ENCODE results near the gene NBEAL2.

Gene NBEAL2

DNA sequence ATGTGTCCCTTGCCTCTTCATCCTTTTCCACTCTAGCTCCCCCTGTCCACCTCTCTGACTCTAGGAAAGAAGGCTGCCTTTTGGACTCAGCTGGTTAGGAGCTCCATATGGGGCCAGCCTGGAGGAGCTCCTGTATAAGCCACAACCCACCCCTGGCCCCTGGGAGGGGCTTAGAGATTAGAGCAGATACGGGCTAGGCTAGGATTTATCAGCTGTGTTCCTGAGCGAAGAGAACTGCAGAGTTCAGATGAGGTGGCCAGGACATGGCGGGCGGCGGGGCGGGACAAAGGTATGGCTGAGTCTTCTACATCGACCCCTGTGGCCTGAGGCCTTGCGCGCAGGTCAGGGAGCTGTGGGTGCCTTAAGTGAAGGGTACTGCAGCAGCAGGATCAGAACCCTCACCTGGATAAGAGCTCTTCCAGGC lies 7.9 kb downstream of the NBEAL2 start:
- DNase-seq, result no peak

DNA sequence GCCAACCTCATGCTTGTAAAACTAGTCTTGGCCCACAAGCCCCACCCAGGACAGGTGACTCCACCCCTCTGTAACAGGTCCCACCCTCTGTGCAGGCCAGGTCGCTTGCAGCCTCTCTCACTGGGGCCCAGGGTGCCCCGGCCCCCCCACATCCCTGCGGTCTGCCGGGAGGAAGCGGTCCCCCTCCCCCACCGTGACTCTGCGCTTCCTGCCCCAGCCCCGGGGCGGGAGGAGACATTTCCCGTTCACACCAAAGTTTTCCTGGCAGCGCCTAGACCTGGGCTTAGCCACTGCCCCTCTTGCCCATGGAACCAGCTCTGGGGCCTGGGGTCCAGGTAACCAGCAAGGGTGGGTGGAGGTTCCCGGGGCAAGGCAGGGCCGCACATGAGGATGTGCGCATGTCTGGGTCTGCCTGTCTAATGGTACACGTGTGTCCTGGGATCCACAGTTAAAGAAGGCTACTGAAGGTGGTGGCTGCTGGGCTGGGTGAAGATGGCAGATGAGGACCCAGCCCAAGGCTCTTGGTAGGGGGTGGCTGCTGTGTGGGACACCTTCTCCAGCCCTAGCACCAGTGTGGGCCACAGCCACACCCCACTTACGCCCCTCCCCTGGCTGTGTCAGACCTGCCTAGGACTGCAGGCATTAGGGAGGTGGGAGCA lies 8.4 kb downstream of the NBEAL2 start:
- DNase-seq, result peak; percentile 82

DNA sequence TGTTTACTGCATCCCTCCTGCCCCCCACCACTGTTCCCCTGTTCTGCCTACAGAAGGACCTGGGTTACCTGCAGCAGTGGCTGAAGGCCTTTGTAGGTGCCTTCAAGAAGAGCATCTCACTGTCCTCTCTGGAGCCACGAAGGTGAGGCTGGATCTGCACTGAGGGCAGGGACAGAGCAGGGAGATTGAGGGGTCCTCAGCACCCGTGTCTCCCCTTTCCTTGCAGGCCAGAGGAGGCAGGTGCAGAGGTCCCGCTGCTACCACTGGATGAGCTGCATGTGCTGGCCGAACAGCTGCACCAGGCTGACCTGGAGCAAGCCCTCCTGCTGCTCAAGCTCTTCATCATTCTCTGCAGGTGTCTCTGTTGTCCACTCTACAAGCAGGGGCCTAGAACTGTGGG lies 9.2 kb downstream of the NBEAL2 start:
- DNase-seq, result no peak

DNA sequence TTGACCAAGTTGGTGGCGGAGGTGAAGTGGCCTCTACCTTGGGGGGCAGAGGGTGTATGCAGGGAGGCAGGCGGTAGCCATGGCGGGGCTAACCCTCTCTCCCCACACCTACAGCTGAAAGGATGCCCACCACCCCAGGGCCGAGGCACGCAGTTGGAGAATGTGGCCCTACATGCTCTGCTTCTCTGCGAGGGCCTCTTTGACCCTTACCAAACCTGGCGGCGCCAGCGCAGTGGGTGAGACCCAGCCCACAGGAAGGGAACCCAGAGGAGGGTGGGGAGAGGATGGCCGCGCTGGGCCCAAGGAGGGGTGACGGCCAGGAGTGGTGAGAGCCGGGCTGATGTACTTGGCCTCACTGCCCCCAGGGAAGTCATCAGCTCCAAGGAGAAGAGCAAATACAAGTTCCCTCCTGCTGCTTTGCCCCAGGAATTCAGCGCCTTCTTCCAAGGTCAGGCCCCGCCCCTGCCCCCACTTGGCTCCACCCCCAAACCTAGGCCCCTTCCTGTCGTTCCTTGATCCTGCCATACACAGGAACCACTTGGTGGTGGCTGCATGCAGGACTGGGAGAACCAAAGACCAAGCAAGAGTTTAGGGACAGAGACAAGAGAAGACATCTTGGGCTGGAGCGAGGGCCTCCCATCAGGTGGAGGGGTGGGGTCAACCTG lies 9.8 kb downstream of the NBEAL2 start:
- DNase-seq, result no peak

DNA sequence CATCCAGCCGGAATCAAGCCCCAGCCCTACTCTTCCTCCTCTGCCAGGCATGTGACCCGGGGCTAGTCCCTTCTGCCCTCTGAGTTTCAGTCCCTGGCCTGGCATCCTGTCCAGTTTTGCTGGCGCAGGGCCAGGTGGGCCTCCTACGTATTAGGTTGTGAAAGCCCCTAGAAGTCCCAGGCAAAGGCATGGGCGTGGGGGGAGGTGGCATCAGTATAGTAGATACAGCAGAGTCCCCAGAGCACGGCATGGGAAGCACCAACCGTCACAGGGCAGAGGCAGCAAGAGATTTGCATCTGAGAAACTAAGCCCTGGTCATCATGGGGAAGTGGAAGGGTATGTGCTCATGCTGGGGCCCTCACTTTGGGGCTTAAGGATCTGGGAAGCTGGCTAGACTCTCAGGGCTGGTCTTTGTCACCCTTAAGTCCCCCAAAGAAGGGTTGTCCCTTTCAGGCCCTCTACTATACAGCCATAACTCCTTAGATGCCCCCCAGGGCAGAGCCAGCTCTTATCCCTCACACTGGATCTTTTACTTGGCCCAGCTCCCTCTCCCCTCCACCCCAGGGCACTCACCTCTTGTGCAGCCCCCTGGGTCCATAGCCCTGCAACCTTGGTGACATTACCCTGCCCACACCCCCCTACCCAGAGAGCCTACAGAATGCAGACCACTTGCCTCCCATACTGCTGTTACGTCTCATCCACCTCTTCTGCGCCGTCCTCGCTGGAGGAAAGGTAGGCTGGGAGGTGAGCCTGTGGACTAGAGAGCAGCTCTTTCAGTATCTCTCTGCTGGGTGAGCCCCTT lies 11.3 kb downstream of the NBEAL2 start:
- DNase-seq, result no peak

DNA sequence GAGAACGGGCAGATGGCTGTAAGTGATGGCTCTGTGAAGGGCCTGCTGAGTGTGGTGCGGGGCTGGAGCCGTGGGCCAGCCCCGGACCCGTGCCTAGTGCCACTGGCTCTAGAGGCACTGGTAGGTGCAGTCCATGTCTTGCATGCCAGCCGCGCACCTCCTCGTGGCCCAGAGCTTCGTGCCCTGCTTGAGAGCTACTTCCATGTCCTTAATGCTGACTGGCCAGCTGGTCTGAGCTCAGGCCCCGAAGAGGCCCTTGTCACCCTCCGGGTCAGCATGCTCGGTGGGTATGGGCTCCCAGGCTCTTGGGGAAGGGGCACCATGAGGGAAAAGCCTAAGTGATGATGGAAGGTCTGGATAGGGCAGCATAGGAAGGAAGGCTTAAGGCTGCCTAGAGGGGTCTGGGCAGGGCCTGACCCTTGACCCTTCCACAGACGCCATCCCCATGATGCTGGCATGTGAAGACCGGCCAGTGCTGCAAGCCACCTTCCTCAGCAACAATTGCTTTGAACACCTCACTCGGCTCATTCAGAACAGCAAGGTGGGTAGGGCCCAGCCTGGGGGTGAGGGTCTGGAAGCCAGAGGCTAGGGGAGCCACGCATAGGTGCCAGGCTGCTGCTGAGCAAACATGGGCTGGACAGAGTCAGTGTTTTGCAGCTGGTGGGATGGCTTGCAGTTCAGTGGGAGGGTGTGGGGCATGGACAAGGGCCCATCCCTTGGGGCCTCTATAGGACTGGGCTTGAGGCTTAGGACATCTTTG lies 12.1 kb downstream of the NBEAL2 start:
- no peak for DNase-seq

DNA sequence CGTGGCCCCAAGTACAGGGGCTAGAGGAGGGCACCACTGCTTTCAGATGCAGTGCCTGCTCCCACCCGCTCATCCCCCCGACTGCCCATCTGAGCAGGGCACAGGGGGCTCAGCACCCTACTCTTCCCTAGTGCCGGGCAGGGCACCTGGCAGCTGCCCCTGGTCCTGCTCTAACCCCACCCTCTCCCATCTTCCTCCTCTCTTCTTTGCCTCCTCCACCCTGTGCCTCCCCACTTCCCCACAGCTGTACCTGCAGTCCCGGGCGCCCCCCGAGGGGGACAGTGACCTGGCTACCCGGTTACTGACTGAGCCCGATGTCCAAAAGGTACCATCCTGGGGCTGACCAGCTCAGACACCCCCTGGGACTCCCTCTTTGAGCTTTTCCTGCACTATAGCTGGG lies 12.8 kb downstream of the NBEAL2 start:
- DNase-seq, result no peak

DNA sequence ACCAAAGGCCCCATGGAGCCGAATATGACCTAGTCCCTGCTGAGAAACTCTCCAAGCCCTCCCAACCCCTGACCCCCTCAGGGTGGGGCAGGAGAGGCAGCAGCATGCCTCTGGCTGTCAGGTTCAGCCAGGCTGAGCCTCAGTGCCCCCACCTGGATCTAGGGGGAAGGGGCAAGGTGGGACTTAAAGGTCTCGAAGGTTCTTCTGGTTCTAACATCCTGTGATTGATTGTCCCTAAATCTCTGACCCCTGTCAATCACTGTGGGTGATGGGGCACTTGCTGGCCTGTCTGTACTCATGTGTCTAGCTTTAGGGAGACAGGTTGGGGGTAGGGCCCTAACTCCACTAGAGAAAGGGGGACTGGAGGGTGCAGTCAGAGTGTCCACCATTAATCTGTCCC lies 13.8 kb downstream of the NBEAL2 start:
- no peak for DNase-seq

DNA sequence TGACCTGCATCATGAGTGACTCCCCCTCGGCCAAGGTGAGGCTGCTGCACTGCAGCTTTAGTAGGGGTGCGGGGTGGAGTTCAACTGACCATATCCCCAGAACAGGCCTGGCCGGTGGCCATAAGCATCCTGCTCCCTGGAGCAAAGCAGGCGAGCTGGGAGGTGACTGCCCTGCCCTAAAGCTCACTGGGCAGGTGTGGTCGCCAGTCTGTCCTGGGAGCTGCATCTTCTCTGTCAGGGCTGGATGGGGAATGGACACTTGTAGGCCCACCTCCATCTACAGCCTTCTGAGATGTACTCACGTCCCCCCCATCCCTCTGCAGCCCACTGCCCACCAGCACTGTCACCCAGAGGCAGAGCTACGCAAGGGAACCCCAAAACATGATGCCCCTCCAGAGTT lies 14.5 kb downstream of the NBEAL2 start:
- no peak for DNase-seq

DNA sequence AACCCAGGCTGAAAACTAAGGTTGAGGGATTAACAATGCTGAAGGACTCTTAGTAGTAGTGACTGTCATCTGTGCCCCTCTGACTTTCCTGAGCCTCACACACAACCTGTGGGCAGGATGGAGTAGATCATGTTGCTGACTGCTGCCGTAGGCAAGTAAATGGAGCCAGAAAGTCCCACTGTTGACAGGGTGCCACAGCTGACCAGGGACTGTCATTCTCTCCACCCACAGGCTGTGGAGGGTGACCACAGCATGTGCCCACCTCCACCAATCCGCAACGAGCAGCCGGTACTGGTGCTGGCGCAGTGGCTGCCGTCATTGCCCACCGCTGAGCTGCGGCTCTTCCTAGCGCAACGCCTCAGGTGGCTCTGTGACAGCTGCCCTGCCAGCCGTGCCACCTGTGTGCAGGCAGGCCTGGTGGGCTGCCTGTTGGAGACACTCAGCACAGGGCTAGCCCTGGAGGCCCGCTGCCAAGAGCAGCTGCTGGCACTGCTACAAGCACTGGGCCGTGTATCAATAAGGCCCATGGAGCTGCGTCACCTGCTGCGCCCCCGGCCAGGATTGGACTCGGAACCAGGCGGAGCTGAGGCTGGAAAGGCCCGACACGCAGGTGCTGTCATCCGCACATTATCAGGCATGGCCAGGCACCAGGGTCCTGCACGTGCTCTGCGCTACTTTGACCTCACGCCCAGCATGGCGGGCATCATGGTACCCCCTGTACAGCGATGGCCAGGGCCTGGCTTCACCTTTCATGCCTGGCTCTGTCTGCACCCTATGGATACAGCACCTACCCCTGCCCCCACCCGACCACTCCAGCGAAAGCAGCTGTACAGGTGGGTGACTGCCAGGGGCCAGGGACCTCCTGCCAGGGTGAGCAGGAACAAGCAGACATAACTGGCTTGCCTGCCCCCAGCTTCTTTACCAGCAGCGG lies 15.6 kb downstream of the NBEAL2 start:
- DNase-seq, result no peak

DNA sequence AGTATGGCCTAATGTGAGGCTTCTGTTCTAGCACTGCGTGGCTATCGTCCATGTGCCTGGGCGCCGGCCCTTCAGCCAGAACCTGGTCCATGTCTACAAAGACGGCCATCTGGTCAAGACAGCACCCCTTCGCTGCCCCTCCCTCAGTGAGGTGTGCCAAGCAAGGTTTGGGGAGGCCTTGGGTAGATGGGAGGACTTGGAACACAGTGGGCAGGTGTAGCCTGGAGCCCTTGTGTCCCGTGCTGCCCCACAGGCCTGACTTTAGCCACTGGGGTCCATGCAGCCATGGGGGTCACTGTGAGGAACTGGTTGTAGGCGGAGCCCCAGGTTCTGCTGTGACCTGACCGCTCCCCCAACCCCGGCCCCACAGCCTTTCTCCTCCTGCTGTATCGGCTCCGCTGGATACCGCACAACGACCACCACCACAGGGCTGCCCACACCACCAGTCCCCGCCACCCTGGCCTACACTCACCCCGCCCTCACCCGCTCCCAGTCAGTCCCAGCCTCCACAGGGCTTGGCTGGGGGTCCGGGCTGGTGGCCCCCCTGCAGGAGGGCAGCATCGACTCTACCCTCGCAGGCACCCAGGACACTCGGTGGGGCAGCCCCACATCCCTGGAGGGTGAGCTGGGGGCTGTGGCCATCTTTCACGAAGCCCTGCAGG lies 16.6 kb downstream of the NBEAL2 start:
- DNase-seq, result no peak

DNA sequence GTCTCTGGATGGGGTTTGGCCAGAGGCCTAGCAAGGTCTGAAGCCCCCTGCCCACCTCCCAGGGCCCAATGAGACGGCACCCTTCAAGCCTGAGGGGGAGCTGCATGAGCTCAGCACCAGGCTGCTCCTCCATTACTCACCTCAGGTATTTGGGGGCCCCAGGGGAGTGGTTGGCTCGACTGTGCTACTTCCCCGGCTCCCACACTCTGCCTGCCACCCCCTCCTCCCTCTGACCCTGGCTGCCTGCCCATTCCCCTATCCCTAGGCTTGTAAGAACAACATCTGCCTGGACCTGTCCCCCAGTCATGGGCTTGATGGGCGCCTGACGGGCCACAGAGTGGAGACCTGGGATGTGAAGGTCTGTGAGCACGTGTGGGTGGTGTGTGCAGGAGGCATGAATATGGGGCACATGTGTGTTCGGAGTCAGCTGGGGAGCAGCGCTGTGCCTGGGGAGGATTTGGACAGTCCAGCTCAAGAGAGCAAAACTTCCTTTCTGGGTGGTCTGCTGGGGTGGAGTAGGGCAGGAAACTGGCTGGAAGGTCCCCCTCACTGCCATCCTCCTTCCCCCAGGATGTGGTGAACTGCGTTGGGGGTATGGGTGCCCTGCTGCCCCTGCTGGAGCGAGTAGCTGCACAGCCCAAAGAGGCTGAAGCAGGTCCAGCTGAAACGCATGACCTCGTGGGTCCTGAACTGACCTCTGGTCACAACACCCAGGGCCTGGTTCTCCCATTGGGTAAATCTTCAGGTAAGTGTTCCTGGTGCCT lies 17.4 kb downstream of the NBEAL2 start:
- DNase-seq, result no peak

DNA sequence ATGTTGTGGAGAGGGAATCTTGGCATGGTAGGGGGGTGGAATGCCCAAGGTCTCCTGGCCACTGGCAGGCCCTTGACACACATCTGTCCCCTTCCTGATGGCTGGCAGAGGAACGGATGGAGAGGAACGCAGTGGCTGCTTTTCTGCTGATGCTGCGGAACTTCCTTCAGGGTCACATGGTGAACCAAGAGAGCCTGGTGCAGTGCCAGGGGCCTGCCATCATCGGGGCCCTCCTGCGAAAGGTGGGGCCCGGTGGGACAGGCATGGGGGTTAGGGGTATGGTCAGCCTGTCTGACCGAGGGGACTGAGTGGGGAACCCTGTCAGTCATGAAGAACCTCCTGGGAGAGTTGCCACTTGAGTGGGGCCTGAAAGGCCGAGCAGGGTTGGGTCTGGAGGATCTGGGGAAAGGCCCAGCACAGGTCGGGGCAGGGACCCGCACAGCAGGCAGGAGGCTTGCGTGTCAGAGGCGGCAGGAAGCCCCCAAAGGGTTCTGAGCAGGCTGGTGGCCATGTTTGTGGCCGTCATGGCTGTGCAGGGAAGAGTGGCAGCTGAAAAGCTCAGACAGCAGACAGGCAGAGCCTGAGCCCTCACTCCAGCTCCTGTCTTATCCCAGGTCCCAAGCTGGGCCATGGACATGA lies 18.1 kb downstream of the NBEAL2 start:
- DNase-seq, result no peak

DNA sequence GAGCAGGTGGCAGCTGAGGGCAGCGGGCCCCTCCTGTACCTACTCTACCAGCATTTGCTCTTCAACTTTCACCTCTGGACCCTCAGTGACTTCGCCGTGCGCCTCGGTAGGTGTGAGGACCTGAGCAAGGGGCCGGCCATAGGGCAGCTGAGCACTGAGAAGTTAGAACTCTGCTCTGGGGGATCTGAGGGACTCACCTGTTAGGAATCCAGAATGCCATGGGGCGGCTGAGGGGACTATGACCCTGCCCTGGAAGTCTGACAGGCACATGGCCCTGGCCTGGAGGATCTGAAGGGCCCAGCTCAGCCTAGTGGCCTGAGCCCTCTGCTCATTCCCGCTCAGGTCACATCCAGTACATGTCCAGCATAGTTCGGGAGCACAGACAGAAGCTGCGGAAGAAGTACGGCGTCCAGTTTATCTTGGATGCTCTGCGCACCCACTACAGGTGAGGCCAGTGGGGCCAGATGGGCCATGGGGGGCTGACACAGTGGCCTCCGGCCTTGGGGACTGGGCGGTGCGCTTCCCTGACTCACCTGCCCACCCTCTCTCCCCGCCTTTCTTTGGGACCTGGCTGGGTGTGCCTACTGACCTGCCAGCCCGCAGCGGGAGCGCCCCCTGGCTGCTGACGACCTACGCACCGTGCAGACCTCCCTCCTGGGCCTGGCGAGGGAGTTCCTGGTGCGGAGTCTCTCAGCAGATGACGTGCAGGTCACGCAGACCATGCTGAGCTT lies 18.8 kb downstream of the NBEAL2 start:
- peak; percentile 59 for DNase-seq

DNA sequence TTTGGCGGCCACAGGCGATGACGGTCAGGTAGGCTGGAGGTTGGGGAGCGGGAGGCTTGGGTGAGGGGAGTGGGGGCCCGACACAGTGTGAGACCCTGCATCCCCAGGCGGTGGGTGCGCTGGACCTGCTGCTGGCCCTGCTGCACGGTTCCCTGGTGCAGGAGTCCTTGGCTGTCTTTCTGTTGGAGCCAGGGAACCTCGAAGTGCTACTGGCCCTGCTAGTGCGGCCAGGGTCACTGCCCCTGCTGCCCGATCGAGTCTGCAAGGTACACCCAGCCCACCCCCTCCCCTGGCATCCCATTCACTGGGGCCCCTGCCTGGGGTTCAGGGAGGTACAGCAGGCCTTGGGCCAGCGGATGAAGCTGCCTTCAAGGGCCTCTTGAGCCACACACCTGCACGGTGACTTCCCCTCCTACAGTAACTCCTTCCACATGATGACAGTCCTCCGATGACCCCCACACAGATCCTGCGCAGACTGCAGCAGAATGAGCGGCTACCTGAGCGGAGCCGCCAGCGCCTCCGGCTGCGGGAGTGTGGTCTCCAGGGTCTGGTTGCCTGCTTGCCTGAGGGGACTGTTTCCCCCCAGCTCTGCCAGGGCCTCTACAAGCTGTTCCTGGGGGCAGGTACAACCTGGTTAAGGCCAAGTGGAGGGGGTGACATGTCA lies 19.5 kb downstream of the NBEAL2 start:
- DNase-seq, result no peak

DNA sequence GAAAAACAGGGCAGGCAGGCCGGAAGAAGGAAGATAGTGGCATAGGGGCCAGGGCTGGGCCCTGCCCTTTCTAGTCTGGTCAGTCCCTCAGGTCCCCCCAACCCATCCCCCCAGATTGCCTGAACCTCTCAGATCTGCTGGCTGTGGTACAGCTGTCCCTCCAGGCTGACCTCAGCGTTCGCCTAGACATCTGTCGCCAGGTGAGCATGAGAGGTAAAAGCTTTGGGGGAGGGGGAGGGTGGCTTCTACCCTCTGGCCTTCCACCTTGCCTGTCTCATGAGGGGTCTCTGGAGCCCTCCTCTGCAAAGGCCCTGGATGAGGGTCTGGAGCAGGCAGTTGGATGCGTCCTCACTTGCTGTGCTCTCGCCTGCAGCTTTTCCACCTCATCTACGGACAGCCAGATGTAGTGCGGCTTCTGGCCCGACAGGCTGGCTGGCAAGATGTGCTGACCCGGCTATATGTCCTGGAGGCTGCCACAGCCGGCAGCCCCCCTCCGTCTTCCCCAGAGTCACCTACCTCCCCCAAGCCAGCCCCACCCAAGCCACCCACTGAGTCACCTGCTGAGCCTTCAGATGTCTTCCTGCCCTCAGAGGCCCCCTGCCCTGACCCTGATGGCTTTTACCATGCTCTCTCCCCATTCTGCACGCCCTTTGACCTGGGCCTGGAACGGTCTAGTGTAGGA lies 20.2 kb downstream of the NBEAL2 start:
- no peak for DNase-seq

DNA sequence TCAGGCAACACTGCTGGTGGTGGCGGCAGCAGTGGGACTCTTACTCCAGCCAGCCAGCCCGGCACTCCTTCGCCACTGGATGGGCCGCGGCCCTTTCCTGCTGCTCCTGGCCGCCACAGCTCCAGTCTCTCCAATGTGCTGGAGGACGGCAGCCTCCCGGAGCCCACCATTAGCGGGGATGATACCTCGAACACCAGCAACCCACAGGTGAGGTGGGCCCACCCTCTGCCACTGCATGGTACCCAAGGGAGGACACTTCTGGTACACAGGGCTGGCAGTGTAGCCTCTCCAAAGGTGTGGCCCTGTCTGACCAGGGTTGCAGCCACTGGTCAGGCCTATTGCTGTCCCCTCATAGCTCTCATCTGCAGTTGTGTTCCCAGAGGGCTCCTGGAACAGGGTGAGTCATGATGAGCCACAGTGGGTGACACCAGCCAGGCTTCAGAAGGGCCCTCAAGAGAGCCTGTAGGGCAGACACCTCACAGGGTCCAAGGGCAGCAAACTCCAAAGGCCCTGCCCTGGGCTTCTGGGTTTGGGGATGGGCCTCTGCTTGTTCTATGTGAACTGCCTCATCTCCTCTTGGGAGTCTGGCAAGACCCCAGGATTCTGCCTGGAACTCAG lies 20.8 kb downstream of the NBEAL2 start:
- no peak for DNase-seq
